Activated naive CD4-positive, alpha-beta T cell treated with anti-CD3 and anti-CD28 coated beads, Interleukin-2, amount 50 U/mL, for 16 hours (primary cell): ENCODE measurements around the gene ZNF205.

Experiments
- DNase-seq: peaks from one replicate; pipeline ENCODE4 v3.0.0-alpha.2; 2020

Gene ZNF205

DNA sequence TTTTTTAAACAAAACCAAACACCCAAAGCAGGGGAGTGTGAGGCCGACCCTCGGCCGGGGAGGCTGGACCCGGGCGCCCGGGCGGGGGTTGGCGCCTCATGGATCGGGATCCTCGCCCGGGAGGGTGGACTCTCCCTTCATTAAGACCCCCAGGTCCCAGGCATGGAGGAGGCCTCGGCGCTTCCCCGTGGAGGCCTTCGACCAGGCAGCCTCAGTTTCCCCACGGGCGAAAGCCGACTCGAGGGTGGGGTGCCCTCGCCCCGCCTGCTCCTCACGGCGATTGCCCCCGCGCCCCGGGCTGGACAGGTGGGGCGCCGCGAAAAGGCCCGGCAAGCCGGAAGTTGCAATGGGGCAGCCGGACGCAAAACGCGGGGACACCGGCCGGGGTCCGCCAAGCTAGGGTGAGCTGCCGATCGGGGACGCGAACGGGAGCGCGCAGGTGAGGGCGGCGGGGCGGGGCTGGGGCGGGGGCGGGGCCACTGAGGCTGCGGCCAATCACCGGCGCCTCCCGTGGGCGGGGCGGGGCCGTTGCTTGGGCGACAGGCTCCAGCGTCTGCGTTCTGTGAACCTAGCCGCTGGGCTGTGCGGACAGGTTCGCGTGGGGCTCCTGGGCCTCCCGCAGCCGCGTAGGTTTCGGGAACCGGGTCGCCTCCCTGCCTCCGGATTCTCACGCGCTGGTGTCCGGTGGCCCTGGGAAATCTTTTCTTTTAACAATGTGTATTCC is 6.0 kb upstream of the ZNF205 start:
- peak; percentile 91 for DNase-seq

DNA sequence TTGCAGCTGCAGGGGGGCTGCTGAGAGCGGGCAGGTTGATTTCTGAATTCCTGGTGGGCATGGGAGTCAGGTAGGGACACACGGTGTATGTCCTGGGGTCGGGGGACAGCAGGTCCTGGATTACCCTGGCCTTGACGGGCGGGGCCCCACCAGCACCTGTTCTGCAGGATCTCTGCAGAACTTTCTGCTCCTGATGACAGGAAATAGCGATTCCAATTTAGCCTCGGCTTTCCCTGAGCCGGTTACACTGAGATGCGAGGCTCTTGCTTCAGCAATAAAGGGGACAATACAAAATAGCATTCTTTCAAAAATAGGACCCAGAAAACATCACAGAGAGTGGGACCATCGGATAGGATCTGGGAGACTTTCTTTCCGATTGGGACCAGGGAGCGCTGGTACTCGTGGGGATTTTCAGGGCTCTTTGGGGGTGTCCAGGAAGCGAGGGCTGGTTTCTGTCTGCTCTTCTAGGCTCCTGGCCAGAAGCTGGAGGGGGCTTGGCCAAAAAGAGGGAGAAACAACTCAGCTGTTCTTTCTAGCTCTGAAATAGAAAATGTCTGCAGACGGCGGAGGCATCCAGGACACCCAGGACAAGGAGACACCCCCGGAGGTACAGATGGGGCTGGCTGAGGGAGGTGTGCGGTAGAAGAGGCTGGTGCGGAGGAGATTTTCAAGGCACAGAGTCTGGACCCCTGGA is 642 bp downstream of the ZNF205 start:
- DNase-seq = no peak

DNA sequence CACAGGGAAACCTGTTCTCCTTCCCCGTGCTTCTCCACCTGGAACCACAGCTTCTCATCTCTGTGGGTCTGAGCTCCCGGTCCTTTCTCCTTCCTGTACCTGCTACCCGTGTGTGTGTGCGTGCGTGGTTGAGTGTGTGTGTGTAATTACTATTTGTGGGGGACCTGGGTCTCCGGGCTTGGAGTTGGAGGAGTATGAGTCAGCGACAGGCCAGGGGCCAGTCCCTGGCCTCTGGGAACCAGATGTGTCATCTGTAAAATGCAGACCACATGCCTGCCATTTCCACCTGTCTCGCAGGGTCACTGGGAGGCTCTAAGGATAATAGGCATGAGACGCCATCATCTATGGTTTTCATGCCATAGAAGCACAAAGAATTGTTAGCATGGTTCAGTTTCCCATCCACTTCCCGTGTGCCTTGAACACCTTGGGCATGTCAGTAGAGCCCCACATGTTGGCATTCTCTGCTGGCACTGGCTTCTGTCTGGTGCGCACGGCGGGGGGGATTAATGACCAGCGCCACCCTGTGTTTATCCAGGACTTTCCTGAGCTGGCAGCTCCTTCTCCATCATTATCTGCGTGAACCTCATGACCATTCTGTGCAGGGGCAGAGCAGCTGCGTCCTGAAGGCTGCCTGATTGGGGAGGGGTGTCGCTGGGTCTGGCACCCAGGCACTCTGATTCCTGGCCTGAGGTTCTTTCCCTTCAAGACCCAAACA is 1.5 kb downstream of the ZNF205 start:
- DNase-seq = no peak

DNA sequence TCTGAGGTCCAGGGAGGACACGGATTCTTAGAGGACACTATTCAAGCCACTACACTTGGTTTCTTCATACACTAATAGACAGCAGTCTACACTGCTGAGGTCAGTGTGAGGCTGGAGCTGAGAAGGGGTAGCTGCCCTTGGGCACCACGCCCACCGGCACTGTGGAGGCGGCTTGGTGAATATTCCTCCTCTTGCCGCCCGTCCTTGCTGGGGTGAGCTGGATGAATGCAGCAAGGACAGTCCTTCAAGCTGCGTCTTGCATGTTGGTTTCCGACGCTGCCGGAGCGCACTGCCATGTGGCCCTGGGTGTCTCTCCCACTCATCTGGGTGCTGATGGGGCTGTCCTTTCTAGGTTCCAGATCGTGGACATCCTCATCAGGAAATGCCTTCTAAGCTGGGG is 2.6 kb downstream of the ZNF205 start:
- no peak for DNase-seq

DNA sequence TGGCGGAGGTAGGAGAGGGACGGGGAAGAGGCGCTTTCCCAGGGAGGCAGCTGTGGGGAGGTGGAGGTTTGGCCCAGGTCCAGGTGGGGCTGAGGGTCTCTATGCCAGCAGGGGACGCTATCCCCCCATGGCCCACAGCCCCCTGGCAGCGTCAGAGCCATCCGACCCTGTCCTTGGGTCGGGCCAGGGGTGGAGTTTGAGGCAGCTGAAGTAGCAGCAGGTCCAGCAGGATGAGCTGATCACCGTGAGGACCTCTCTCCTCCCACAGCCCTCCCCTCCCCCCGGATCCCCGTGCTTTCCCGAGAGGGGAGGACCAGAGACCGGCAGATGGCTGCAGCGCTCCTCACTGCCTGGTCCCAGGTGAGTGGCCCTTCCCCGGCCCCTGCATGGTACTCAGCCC is 3.2 kb downstream of the ZNF205 start:
- DNase-seq = no peak

DNA sequence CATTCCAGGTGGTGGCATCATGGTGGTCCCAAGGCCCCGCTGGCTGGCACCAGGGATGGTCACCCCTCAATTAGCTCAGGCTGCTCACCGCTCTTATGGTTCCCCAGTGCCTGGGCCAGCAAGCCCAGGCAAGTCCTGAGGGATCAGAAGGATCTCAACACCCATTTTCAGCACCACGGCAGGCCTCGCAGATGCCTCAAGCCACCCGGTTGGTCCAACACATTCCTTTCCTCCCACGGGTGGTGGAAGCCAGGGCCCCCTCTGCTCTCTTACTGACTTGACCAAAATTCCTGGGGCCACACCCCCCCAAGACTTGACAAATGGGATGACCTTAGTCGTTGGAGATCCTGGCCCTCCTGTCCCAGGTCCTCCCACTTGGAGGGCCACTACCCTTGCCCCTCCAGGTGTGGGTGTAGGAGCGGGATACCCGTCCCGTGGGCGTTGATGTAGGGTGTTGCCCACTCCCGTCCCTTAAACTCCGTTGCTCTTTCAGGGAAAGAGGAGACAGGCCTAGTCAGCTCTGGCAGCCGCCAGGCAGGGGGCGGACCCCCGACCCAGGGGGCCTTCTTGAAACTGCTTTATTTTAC is 5.9 kb downstream of the ZNF205 start:
- no peak for DNase-seq

DNA sequence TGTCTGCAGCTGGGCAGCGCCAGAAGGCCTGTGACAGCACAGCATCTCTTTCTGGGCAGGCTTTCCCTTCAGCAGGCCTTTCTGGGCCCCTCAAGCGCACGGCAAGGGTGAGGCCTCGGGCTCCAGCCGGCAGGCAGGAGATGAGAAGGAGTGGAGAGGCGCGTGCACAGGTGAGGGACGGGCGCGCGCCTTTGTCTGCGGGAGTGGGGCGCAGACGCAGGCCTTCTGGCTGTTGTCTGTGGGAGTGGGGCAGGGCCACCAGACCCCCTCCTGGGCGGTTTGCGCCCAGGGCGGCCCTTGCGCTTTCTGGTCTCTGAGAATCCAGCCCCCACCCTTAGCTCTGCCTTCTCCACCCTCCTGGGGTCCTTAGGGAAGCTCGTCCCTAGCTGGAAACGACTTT is 6.5 kb downstream of the ZNF205 start:
- DNase-seq = no peak

DNA sequence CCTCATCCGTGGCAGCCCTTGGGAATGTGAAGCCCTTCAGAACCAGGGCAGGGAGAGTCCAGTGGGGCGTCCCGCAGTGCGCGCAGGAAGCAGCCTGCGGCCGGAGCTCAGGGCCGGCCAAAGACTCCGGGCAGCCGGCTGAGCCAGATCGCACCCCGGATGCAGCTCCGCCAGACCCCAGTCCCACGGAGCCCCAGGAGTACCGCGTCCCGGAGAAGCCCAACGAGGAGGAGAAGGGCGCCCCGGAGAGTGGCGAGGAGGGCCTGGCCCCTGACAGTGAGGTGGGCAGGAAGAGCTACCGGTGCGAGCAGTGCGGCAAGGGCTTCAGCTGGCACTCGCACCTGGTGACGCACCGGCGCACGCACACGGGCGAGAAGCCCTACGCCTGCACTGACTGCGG is 6.9 kb downstream of the ZNF205 start:
- DNase-seq = no peak

DNA sequence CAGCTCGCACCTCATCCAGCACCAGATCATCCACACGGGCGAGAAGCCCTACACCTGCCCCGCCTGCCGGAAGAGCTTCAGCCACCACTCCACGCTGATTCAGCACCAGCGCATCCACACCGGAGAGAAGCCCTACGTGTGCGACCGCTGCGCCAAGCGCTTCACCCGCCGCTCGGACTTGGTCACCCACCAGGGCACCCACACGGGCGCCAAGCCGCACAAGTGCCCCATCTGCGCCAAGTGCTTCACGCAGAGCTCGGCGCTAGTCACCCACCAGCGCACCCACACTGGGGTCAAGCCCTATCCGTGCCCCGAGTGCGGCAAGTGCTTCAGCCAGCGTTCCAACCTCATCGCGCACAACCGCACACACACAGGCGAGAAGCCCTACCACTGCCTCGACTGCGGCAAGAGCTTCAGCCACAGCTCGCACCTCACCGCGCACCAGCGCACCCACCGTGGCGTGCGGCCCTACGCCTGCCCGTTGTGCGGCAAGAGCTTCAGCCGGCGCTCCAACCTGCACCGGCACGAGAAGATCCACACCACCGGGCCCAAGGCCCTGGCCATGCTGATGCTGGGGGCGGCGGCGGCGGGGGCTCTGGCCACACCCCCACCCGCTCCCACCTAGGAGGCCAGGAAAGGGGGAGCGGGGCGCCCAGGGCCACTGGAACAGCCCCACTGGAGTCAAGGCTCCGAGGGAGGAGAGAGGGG is 7.5 kb downstream of the ZNF205 start:
- no peak for DNase-seq

DNA sequence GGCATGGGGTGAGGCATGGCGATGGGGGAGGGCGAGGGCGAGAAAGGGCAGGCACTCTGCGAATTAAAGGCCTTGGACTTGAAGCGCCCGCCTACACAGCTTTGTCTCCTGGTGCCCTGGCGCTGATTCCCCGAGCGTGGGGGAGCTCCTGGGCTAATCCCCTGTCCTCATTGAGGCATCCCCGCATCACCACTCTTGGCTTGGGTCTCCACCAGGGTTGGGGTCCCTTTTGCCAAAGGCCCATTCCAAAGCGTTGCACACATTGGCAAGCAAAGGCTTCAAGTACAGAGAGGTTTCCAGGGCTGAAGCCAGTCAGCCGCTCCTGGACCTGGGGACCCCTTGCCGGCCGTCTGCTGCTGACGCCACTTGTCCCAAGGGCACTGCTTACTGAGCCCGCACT is 8.0 kb downstream of the ZNF205 start:
- no peak for DNase-seq

DNA sequence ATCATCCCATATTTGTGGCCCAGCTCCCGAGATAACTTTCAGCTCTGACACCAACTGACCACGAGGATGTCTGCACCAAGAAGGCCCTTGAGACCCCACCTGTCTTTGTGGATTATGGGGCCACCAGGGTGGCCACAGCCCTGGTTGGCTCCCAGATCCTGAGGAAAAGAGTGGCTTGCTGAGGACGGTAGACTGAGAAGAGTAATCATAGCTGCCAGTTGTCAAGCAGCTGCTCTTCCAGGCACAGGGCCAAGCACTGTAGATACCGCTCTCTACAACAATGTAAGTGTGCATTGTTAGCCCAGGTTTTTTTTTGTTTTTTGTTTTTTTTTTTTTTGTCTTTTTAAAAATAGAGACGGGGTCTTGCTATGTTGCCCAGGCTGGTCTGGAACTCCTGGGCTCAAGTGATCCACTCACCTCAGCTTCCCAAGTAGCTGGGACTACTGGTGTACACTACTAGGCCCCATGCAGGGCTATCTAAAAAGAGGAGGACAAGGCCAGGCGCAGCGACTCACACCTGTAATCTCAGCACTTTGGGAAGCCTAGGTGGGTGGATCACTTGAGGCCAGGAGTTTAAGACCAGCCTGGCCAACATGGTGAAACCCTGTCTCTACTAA is 9.6 kb downstream of the ZNF205 start:
- no peak for DNase-seq

DNA sequence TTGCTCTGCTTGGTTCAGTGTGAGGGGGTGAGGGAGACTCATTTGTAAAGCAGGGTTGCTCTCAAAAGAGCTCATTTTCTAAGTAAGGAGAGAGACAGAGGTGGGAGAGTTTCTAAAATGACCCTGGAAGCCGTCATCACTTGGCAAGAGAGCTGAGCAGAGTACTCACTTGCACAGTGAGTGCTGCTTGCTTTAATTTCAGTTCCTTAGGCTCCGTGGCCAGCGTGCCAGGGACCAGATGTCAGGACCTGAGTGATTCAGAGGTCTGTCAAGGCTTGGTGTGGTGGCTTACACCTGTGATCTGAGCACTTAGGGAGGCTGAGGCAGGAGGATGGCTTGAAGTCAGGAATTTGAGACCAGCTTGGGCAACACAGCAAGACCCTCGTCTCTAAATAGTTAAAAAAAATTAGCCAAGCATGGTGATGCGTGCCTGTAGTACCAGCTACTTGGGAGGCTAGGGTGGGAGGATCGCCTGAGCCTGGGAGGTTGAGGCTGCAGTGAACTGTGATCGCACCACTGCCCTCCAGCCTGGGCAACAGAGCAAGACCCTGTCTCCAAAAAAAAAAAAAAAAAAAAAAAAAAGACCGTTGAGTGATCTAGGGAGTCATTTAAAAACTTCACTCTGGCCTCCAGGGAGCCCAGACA is 10.7 kb downstream of the ZNF205 start:
- no peak for DNase-seq

DNA sequence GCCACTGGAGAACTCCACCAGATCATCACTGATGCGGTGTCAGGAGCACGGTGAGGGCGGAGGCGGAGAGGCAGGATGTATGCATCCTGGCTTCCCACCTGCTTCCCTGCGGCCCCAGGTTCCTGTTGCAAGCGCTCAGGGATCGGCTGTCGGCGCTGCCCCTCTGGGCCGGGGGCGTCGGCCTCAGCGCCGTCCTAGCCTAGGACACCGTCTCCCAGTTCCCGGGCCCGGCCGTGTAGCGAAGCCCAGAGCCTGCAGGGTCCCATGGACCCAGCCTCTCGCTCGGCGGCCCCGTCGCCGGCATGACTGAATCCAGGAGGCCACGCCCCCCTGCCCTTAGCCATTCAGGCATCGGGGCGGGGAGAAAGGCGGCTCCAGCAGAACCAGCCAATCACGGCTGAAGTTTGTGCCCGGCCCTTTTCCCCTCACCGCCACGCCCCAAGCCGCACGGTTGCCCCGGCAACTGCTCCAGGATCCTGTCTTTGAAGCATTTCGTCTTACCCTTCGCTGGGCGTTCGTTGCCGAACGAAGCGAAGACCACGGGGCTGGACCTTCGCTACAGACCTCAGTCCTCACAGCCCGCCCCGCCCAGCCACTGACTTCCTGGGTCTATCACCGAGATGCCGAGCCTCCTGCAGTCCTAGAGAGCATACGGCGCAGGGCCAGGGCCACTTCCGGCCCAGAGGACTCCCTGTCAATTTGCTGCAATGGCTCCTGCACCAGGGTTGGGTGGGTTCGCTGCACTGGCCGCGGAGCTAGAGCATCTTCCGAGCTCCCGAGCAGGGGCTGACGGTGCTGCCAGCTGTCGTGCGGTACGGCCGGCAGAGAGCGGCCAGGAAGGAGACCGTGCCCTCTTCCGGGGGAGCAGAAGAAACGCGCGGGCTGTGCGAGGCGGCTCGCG is 11.8 kb downstream of the ZNF205 start:
- peak; percentile 98 for DNase-seq

DNA sequence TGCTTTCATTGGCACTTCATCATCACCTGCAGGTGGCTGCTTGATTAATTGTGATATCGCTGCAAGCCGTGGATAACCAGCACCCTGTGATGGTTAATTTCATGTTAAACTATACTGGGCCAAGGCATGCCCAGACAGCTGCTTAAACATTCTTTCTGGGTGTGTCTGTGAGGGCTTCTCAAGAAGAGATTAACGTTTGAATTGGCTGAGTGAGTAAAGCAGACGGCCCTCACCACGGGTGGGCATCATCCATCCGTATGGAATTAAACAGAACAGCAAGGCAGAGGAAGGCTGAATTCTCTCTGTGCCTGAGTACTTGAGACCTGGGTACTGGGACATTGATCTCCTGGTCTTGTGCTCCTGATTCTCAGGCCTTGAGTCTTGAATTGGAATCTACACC is 15.4 kb downstream of the ZNF205 start:
- no peak for DNase-seq

DNA sequence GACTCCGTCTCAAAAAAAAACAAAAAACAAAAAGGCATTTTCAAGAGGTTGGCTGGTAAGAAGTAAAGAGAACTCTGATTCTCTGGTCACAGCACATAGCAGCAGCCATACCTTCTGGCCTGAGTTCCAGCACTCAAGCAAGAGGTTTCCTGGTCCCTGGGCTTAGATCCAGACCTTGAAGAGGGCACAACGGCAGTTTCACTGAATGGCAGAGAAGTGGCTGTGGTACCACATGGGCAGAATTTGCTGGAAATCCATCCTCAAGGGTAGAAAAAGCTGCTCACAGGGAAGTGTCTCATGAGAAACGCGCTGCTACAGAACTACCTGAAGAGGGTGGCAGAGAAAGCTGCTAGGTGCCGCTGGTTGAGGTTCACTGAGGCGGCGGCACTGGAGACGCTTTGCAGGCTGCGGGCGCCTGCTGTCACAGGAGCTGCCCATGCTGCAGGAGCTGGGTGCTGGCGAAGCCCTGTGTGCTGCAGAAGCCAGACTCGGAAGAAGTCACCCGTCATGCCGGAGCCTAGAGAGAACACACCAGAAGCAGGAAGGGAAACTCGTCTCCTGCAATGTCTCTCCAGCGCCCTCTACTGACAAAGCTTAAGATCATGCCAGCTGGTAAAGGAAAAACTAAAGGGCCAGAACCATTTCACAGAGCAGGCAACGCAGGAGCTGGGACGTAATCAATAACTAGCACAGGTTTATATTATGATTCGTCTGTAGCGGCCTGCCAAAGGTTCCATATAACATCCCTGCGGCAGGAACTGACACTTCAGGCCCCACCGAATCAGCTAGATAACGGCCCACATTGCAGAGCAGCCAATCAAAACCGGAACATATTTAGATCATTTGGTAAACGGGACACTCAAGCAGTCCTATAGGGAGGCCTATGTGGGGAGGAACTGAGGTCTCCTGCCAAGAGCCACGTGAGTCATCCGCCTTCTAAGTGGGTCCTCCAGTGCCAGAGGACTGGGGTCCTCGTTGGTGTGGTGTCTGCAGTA is 17.0 kb downstream of the ZNF205 start:
- peak; percentile 70 for DNase-seq

DNA sequence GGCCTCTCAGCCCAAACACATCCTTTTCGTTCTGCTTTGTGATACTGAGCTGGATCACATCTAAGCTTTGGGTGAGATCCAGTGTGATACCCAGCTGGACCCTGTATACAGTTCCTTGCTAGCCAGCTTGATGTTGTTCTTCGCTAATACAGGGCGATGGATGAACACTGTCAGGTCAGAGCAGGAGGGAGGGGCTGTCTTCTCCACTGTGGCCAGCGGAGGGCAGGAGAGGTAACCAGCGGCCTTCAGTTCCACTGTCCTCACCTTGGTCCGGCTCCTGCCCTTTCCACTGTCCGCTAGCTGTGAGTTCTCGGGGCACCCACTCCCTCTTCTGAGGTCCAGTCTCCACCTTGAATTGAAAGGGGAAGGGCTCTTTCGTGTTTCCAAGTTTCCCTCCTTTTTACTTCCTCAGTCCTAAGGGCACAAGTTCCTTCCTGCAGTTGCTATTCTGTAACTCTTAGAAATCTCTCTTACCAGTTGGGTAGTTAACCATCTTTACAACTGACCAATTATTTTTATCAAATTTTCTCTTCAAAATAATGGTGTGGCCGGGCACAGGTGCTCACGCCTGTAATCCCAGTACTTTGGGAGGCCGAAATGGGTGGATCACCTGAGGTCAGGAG is 19.5 kb downstream of the ZNF205 start:
- peak; percentile 57 for DNase-seq

DNA sequence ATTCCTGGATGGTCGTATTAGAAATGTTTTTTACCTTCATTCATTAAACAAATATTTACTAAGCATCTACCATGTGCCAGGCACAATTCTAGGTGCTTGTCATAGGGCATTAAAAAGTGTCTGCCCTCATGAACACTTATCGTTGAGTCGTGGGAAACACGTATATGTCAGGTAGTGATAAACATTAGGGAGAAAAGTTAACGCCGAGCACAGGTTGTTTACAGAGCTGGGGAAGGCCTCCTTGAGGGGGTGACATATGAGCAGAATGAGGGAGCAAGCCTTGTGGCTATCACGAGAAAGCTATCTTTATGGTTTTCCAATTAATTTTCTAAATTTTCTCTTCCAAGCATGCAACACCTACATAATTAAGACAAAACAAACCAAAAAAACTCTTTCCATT is 21.5 kb downstream of the ZNF205 start:
- no peak for DNase-seq

DNA sequence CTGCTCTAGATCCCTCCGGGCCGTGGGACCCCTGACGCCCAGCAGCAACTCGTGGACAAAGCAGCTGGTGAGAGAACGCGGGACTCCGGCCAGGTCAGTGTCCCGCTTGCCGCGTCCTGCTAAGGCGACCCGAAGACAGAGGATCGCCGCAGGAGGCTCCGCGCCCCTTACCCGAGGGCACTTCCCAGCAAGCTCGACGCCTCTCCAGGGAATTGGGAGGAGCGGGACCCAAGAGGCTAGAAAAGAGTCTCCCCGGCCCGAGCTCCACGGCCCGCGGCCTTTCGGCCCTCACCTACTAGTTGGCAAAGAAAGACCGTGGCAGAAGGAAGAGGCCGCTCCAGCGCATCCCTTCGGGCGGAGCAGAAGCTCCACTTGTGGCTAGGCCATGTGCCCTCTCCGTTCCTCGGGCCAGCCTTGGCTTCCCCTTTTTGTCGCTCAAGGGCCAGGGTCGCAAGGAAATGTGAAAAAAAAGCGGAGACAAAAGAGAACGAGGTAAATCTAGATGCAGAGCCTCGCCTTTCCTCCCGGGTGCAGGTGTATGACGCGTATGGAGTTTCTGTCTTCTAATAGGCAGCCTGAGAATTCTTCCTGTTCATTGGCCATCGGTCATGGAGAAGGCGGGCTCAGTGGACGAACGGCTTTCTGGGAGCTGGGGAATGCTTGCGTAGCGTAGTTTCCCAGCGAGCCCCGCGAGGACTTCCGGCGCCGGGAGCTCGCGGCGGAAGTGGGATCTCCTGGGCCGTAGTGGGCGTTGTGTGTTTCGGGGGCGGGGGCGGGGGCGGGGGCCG is 22.1 kb downstream of the ZNF205 start, which contains the start of gene ZNF213:
ZNF213 (plus strand) TSS at position 692 of the 788 bp plus-strand sequence. CDS start 2,252 bp downstream, outside the sequence.
- DNase-seq = peak; percentile 92
